Measurements from ENCODE around the gene IL22RA2. TPM values are rescaled to one million over a fixed set of nuclear protein-coding genes. Genes with fewer than 3 reads are reported as not detected.

Gene IL22RA2
- total RNA-seq, 1 experiment from 2014 or later, result not detected

- WGBS (ENCODE audit: extremely low coverage, insufficient read length, low lambda C conversion rate), result no CpG with 5 or more reads among the region's 3 CpGs
- Histone ChIP-seq H4K91ac (ENCODE audit: insufficient read length, low read depth, low read length) (no peak overlapping the region), H3K4me2 (ENCODE audit: insufficient read depth, insufficient read length, low read length) (no peak overlapping the region), H2BK15ac (ENCODE audit: low read depth, low read length) (no peak overlapping the region), H3K79me2 (ENCODE audit: insufficient read depth, low read length) (peaks cover 26% of the 10 kb centered on the region; the same call in 1 of the 2 replicates), H2BK12ac (ENCODE audit: insufficient read length, low read depth, low read length) (no peak overlapping the region), H3K18ac (ENCODE audit: insufficient read length, low read depth, low read length) (no peak overlapping the region), H3K14ac (ENCODE audit: insufficient read depth, low read length) (no peak overlapping the region), H2AK5ac (ENCODE audit: insufficient read length, low read length) (no peak overlapping the region), H4K5ac (ENCODE audit: insufficient read length, low read depth, low read length) (no peak overlapping the region), H4K20me1 (ENCODE audit: control insufficient read depth, insufficient read depth, insufficient read length) (no peaks in the 10 kb centered on the region), H3K23ac (ENCODE audit: insufficient read length, low read depth, low read length) (no peak overlapping the region), H2BK5ac (ENCODE audit: insufficient read length, low read length) (no peak overlapping the region), H3K9ac (ENCODE audit: extremely low read depth, insufficient read length, low read length) (no peak overlapping the region), H3K27ac (ENCODE audit: insufficient read length, low read depth, low read length) (no peak overlapping the region), H3K23me2 (ENCODE audit: insufficient read length, low read depth, low read length, poor library complexity, severe bottlenecking) (peaks cover 11% of the 10 kb centered on the region), H3K27me3 (ENCODE audit: insufficient read depth, low read length) (no peaks in the 10 kb centered on the region), H3T11ph (ENCODE audit: low read length) (no peak overlapping the region), H3K4me1 (ENCODE audit: insufficient read depth, low read length) (peaks cover 3% of the 10 kb centered on the region; the same call in 1 of the 2 replicates), H2AFZ (ENCODE audit: low read length) (no peak overlapping the region), H3K9me3 (ENCODE audit: control insufficient read depth, low read depth, low read length) (no peaks in the 10 kb centered on the region), H2BK20ac (ENCODE audit: low read depth, low read length, poor library complexity, severe bottlenecking) (no peak overlapping the region), H2BK120ac (ENCODE audit: low read depth, low read length, poor library complexity, severe bottlenecking) (no peak overlapping the region), H3K4ac (ENCODE audit: low read depth, low read length) (no peak overlapping the region), H3K56ac (ENCODE audit: insufficient read length, low read depth, low read length) (no peak overlapping the region), H3K79me1 (ENCODE audit: insufficient read depth, low read depth, low read length, poor library complexity, severe bottlenecking) (peaks cover 12% of the 10 kb centered on the region), H4K8ac (replicated peaks; ENCODE audit: insufficient read length, low read depth, low read length) (no peak overlapping the region)
- TF ChIP-seq CTCF (conservative IDR thresholded peaks at IDR 0.05), result no peak
- Mint-ChIP-seq H3K36me3 (ENCODE audit: insufficient read depth in 1 of 3, low read depth in 3 of 3) (peaks cover 27 to 52% (median 33%) of the 10 kb centered on the region in 3 experiments), H3K4me1 (peaks cover 22 to 32% of the 10 kb centered on the region in 2 experiments), H3K4me3 (no peak overlapping the region), H3K27me3 (ENCODE audit: low read depth) (no peaks in the 10 kb centered on the region), H3K9me3 (peaks cover 16 to 23% of the 10 kb centered on the region in 2 experiments), H3K27ac (no peak overlapping the region)
- DNase-seq, result no peak
Observed at GRCh38 chr6:137214931-137215330, 41.5 kb upstream of the IL22RA2 start.
